GM23338 (cell line): ENCODE data around the gene SERPINA9. TPM values are rescaled to one million over a fixed set of nuclear protein-coding genes. Genes with fewer than 3 reads are reported as not detected.

Experiments
- ATAC-seq: fragments of 200-7000 bp; cut with Tn5 transposase; 3 replicates; pipeline ENCODE4 v1.9.1; 2020
- DNase-seq: peaks from one replicate; pipeline ENCODE4 v3.0.0-alpha.2; 2015; ENCODE audit warnings: low spot score
- H2AFZ ChIP-seq: fragments of 200-600 bp; sonication (generic); 2 replicates; pipeline ENCODE4 v1.8.0; 2016; ENCODE audit warnings: antibody characterized with exemption, mild to moderate bottlenecking, moderate library complexity
- H3F3A ChIP-seq: fragments of 200-600 bp; sonication (generic); replicated peaks from 2 replicates; pipeline ENCODE4 v1.8.0; 2017; ENCODE audit warnings: antibody characterized with exemption, mixed run types, low read depth
- H3K27ac ChIP-seq: fragments of 200-600 bp; sonication (generic); 2 replicates; pipeline ENCODE4 v1.6.1; 2016; ENCODE audit warnings: low read depth
- H3K27me3 ChIP-seq: fragments of 200-600 bp; sonication (generic); 2 replicates; pipeline ENCODE4 v1.8.0; 2016; ENCODE audit warnings: mild to moderate bottlenecking, mixed run types, moderate library complexity; ENCODE audit not compliant: insufficient read depth
- H3K36me3 ChIP-seq: fragments of 200-600 bp; sonication (generic); 2 replicates; pipeline ENCODE4 v1.8.0; 2016; ENCODE audit warnings: mild to moderate bottlenecking; ENCODE audit not compliant: insufficient read depth
- H3K4me1 ChIP-seq: fragments of 200-600 bp; sonication (generic); 2 replicates; pipeline ENCODE4 v1.8.0; 2016; ENCODE audit warnings: mild to moderate bottlenecking, moderate library complexity; ENCODE audit not compliant: insufficient read depth
- H3K4me2 ChIP-seq: fragments of 200-600 bp; sonication (generic); 2 replicates; pipeline ENCODE4 v1.7.1; 2017; ENCODE audit warnings: mixed run types
- H3K4me3 ChIP-seq: fragments of 200-600 bp; sonication (generic); 2 replicates; pipeline ENCODE4 v1.6.1; 2016; ENCODE audit warnings: mixed run types
- H3K79me2 ChIP-seq: fragments of 200-600 bp; sonication (generic); replicated peaks from 2 replicates; pipeline ENCODE4 v1.8.0; 2017; ENCODE audit warnings: mild to moderate bottlenecking; ENCODE audit not compliant: insufficient read depth
- H3K9me2 ChIP-seq: fragments of 200-600 bp; sonication (generic); 2 replicates; pipeline ENCODE4 v1.8.0; 2017; ENCODE audit not compliant: insufficient read depth
- H4K20me1 ChIP-seq: fragments of 200-600 bp; sonication (generic); replicated peaks from 2 replicates; pipeline ENCODE4 v1.8.0; 2017; ENCODE audit warnings: mild to moderate bottlenecking; ENCODE audit not compliant: insufficient read depth
- H3K27ac Mint-ChIP-seq: 2 replicates; pipeline ENCODE4 v1.8.0; 2020; ENCODE audit warnings: inconsistent platforms, mild to moderate bottlenecking, moderate library complexity, mixed read lengths
- H3K27me3 Mint-ChIP-seq: 3 replicates; pipeline ENCODE4 v1.8.0; 2022; ENCODE audit warnings: low read depth, mild to moderate bottlenecking, moderate library complexity, mixed read lengths, inconsistent platforms; ENCODE audit not compliant: insufficient read depth, poor library complexity
- H3K36me3 Mint-ChIP-seq: 3 replicates; pipeline ENCODE4 v1.8.0; 2021; ENCODE audit warnings: low read depth, mild to moderate bottlenecking, inconsistent platforms, moderate library complexity, mixed read lengths
- H3K4me1 Mint-ChIP-seq: 3 replicates; pipeline ENCODE4 v1.8.0; 2020; ENCODE audit warnings: mild to moderate bottlenecking, inconsistent platforms, mixed read lengths
- H3K4me3 Mint-ChIP-seq: 3 replicates; pipeline ENCODE4 v1.8.0; 2021; ENCODE audit warnings: moderate library complexity, mild to moderate bottlenecking, inconsistent platforms, mixed read lengths
- H3K9me3 Mint-ChIP-seq: 3 replicates; pipeline ENCODE4 v1.8.0; 2020; ENCODE audit warnings: moderate library complexity, mild to moderate bottlenecking, inconsistent platforms, mixed read lengths
- CREB1 ChIP-seq: fragments of 250-450 bp; sonication (Bioruptor Pico); IDR thresholded peaks from 2 replicates; pipeline ENCODE4 v1.5.0; 2020; ENCODE audit warnings: low read depth, mild to moderate bottlenecking, moderate library complexity
- CTCF ChIP-seq, 2 experiments: fragments of 200-600 bp in 1 of 2; sonication (generic) in 1 of 2; conservative IDR thresholded peaks; 2 replicates each; pipeline versions ENCODE4 v1.5.1 to v1.6.1; 2016 to 2017; ENCODE audit warnings: antibody characterized with exemption in 2 of 2, low read depth in 2 of 2, mild to moderate bottlenecking in 2 of 2, moderate library complexity in 1 of 2
- ETS1 ChIP-seq: IDR thresholded peaks from 2 replicates; pipeline ENCODE4 v1.6.1; 2016; ENCODE audit warnings: antibody characterized with exemption
- EZH2 ChIP-seq: fragments of 200-600 bp; sonication (generic); IDR thresholded peaks from one replicate; pipeline ENCODE4 v1.8.0; 2017; ENCODE audit warnings: antibody characterized with exemption, mild to moderate bottlenecking, low read depth; ENCODE audit not compliant: unreplicated experiment
- EZH2phosphoT487 ChIP-seq: fragments of 200-600 bp; sonication (generic); IDR thresholded peaks from one replicate; pipeline ENCODE4 v1.8.1; 2018; ENCODE audit warnings: antibody characterized with exemption; ENCODE audit not compliant: unreplicated experiment
- JUNB ChIP-seq: IDR thresholded peaks from one replicate; pipeline ENCODE4 v1.6.1; 2016; ENCODE audit warnings: antibody characterized with exemption; ENCODE audit not compliant: unreplicated experiment
- NANOG ChIP-seq: IDR thresholded peaks from 2 replicates; pipeline ENCODE4 v1.6.1; 2016; ENCODE audit warnings: antibody characterized with exemption, borderline replicate concordance
- POLR2AphosphoS5 ChIP-seq: IDR thresholded peaks from 2 replicates; pipeline ENCODE4 v1.6.1; 2016; ENCODE audit warnings: antibody characterized with exemption, low read depth
- STAT1 ChIP-seq: IDR thresholded peaks from one replicate; pipeline ENCODE4 v1.6.1; 2016; ENCODE audit warnings: antibody characterized with exemption; ENCODE audit not compliant: unreplicated experiment
- ZNF114 ChIP-seq: fragments of 250-450 bp; sonication (Bioruptor Pico); IDR thresholded peaks from 2 replicates; pipeline ENCODE4 v1.5.0; 2020; ENCODE audit warnings: mild to moderate bottlenecking, moderate library complexity
- ZNF331 ChIP-seq: fragments of 250-450 bp; sonication (Bioruptor Pico); IDR thresholded peaks from 2 replicates; pipeline ENCODE4 v1.5.0; 2020; ENCODE audit warnings: low read depth, mild to moderate bottlenecking, moderate library complexity
- polyA plus RNA-seq: library from polyadenylated mRNA; unstranded; fragments of >200 nt; fragmentation: Nextera tagmentation; extraction: Ambion mirVana; gene quantifications from 2 replicates; pipeline ENCODE4 v1.2.1, GENCODE V29; 2016
- total RNA-seq: library from RNA; depleted of rRNA; stranded (reverse); fragments of >200 nt; shearing (Covaris generic); gene quantifications from 2 replicates; pipeline ENCODE4 v1.2.3, GENCODE V29; 2014
- TF ChIP-seq, protein P1 (sequence below): IDR thresholded peaks from one replicate; pipeline ENCODE4 v1.6.1; 2018; ENCODE audit warnings: antibody characterized with exemption; ENCODE audit not compliant: unreplicated experiment
- TF ChIP-seq, protein P2 (sequence below): fragments of 250-450 bp; sonication (Bioruptor Pico); IDR thresholded peaks from 2 replicates; pipeline ENCODE4 v1.5.0; 2020; ENCODE audit warnings: mild to moderate bottlenecking, moderate library complexity

Gene SERPINA9
- total and polyA plus RNA-seq, 2 experiments from 2014 or later = not detected

- H3K36me3 Mint-ChIP-seq = peaks cover 15% of the 10 kb centered on the region
- H3K4me1 Mint-ChIP-seq = peaks cover 12% of the 10 kb centered on the region; the same call in 2 of the 3 replicates
- Histone ChIP-seq H3F3A (no peaks in the 10 kb centered on the region), H3K4me2 (no peak overlapping the region), H4K20me1 (no peaks in the 10 kb centered on the region), H2AFZ (no peak overlapping the region), H3K27me3 (no peaks in the 10 kb centered on the region), H3K9me2 (peaks cover 9% of the 10 kb centered on the region), H3K36me3 (no peaks in the 10 kb centered on the region), H3K4me3 (no peak overlapping the region), H3K79me2 (no peaks in the 10 kb centered on the region), H3K27ac (no peak overlapping the region), H3K4me1 (no peaks in the 10 kb centered on the region; the same call in 1 of the 2 replicates)
- ATAC-seq = no peak
- H3K27ac Mint-ChIP-seq = no peak overlapping the region
- H3K4me3 Mint-ChIP-seq = no peak overlapping the region
- TF ChIP-seq NANOG (no peak), ZNF114 (CRISPR knock-in tag) (no peak), STAT1 (no peak), CTCF (conservative IDR thresholded peaks at IDR 0.05; ENCODE audit: low read depth in 2 of 2) (no peak), EZH2phosphoT487 (no peak), ETS1 (no peak), CREB1 (CRISPR knock-in tag) (no peak), JUNB (no peak), EZH2 (no peak), ZNF331 (CRISPR knock-in tag) (no peak), POLR2AphosphoS5 (no peak)
- TF ChIP-seq, protein P1, sequence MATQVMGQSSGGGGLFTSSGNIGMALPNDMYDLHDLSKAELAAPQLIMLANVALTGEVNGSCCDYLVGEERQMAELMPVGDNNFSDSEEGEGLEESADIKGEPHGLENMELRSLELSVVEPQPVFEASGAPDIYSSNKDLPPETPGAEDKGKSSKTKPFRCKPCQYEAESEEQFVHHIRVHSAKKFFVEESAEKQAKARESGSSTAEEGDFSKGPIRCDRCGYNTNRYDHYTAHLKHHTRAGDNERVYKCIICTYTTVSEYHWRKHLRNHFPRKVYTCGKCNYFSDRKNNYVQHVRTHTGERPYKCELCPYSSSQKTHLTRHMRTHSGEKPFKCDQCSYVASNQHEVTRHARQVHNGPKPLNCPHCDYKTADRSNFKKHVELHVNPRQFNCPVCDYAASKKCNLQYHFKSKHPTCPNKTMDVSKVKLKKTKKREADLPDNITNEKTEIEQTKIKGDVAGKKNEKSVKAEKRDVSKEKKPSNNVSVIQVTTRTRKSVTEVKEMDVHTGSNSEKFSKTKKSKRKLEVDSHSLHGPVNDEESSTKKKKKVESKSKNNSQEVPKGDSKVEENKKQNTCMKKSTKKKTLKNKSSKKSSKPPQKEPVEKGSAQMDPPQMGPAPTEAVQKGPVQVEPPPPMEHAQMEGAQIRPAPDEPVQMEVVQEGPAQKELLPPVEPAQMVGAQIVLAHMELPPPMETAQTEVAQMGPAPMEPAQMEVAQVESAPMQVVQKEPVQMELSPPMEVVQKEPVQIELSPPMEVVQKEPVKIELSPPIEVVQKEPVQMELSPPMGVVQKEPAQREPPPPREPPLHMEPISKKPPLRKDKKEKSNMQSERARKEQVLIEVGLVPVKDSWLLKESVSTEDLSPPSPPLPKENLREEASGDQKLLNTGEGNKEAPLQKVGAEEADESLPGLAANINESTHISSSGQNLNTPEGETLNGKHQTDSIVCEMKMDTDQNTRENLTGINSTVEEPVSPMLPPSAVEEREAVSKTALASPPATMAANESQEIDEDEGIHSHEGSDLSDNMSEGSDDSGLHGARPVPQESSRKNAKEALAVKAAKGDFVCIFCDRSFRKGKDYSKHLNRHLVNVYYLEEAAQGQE = no peak
- TF ChIP-seq, protein P2, sequence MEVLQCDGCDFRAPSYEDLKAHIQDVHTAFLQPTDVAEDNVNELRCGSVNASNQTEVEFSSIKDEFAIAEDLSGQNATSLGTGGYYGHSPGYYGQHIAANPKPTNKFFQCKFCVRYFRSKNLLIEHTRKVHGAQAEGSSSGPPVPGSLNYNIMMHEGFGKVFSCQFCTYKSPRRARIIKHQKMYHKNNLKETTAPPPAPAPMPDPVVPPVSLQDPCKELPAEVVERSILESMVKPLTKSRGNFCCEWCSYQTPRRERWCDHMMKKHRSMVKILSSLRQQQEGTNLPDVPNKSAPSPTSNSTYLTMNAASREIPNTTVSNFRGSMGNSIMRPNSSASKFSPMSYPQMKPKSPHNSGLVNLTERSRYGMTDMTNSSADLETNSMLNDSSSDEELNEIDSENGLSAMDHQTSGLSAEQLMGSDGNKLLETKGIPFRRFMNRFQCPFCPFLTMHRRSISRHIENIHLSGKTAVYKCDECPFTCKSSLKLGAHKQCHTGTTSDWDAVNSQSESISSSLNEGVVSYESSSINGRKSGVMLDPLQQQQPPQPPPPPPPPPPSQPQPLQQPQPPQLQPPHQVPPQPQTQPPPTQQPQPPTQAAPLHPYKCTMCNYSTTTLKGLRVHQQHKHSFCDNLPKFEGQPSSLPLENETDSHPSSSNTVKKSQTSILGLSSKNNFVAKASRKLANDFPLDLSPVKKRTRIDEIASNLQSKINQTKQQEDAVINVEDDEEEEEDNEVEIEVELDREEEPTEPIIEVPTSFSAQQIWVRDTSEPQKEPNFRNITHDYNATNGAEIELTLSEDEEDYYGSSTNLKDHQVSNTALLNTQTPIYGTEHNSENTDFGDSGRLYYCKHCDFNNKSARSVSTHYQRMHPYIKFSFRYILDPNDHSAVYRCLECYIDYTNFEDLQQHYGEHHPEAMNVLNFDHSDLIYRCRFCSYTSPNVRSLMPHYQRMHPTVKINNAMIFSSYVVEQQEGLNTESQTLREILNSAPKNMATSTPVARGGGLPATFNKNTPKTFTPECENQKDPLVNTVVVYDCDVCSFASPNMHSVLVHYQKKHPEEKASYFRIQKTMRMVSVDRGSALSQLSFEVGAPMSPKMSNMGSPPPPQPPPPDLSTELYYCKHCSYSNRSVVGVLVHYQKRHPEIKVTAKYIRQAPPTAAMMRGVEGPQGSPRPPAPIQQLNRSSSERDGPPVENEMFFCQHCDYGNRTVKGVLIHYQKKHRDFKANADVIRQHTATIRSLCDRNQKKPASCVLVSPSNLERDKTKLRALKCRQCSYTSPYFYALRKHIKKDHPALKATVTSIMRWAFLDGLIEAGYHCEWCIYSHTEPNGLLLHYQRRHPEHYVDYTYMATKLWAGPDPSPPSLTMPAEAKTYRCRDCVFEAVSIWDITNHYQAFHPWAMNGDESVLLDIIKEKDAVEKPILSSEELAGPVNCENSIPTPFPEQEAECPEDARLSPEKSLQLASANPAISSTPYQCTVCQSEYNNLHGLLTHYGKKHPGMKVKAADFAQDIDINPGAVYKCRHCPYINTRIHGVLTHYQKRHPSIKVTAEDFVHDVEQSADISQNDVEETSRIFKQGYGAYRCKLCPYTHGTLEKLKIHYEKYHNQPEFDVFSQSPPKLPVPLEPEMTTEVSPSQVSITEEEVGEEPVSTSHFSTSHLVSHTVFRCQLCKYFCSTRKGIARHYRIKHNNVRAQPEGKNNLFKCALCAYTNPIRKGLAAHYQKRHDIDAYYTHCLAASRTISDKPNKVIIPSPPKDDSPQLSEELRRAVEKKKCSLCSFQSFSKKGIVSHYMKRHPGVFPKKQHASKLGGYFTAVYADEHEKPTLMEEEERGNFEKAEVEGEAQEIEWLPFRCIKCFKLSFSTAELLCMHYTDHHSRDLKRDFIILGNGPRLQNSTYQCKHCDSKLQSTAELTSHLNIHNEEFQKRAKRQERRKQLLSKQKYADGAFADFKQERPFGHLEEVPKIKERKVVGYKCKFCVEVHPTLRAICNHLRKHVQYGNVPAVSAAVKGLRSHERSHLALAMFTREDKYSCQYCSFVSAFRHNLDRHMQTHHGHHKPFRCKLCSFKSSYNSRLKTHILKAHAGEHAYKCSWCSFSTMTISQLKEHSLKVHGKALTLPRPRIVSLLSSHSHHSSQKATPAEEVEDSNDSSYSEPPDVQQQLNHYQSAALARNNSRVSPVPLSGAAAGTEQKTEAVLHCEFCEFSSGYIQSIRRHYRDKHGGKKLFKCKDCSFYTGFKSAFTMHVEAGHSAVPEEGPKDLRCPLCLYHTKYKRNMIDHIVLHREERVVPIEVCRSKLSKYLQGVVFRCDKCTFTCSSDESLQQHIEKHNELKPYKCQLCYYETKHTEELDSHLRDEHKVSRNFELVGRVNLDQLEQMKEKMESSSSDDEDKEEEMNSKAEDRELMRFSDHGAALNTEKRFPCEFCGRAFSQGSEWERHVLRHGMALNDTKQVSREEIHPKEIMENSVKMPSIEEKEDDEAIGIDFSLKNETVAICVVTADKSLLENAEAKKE = no peak
- DNase-seq = no peak
- peaks cover 13% of the 10 kb centered on the region for H3K9me3 Mint-ChIP-seq
- peaks cover 9% of the 10 kb centered on the region for H3K27me3 Mint-ChIP-seq
Measured at GRCh38 chr14:94515426-94515825, 39.4 kb upstream of the SERPINA9 start.
